HuH-7 (cell line): Measurements from ENCODE around the gene MYH15.

Experiments used
- DNase-seq: peaks from one replicate; pipeline ENCODE4 v3.0.0; 2011; ENCODE audit warnings: low spot score

Gene MYH15

GRCh38 chr3:108509871-108510270 lies 525 bp downstream of the MYH15 start:
- DNase-seq: no peak

GRCh38 chr3:108509263-108509662 lies 1.1 kb downstream of the MYH15 start:
- DNase-seq: no peak

GRCh38 chr3:108507902-108508301 lies 2.5 kb downstream of the MYH15 start:
- DNase-seq: no peak

GRCh38 chr3:108505811-108506210 lies 4.6 kb downstream of the MYH15 start:
- no peak for DNase-seq

GRCh38 chr3:108503722-108504121 lies 6.7 kb downstream of the MYH15 start:
- DNase-seq: no peak

- no peak for DNase-seq
Observed at GRCh38 chr3:108501535-108501934, 8.9 kb downstream of the MYH15 start.

GRCh38 chr3:108500728-108501127 lies 9.7 kb downstream of the MYH15 start:
- no peak for DNase-seq

GRCh38 chr3:108497271-108497670 lies 13.1 kb downstream of the MYH15 start:
- no peak for DNase-seq

- DNase-seq: no peak
Observed at GRCh38 chr3:108495717-108496116, 14.7 kb downstream of the MYH15 start.

GRCh38 chr3:108494906-108495531 lies 15.4 kb downstream of the MYH15 start:
- no peak for DNase-seq

- peak; percentile 8 for DNase-seq
Observed at GRCh38 chr3:108493862-108494261, 16.5 kb downstream of the MYH15 start.

- no peak for DNase-seq
Observed at GRCh38 chr3:108491456-108491855, 18.9 kb downstream of the MYH15 start.

GRCh38 chr3:108489776-108490175 lies 20.6 kb downstream of the MYH15 start:
- peak; percentile 44 for DNase-seq

GRCh38 chr3:108488631-108489030 lies 21.8 kb downstream of the MYH15 start:
- no peak for DNase-seq

- no peak for DNase-seq
Observed at GRCh38 chr3:108487439-108487838, 23.0 kb downstream of the MYH15 start.

GRCh38 chr3:108486941-108487340 lies 23.5 kb downstream of the MYH15 start:
- DNase-seq: no peak

- DNase-seq: no peak
Observed at GRCh38 chr3:108486338-108486737, 24.1 kb downstream of the MYH15 start.

- no peak for DNase-seq
Observed at GRCh38 chr3:108485146-108485545, 25.2 kb downstream of the MYH15 start.

- DNase-seq: no peak
Observed at GRCh38 chr3:108479224-108479623, 31.2 kb downstream of the MYH15 start.

- peak; percentile 22 for DNase-seq
Observed at GRCh38 chr3:108477511-108478147, 32.8 kb downstream of the MYH15 start.

- no peak for DNase-seq
Observed at GRCh38 chr3:108475220-108475782, 35.1 kb downstream of the MYH15 start.

- no peak for DNase-seq
Observed at GRCh38 chr3:108474581-108474980, 35.8 kb downstream of the MYH15 start.

GRCh38 chr3:108473711-108474110 lies 36.7 kb downstream of the MYH15 start:
- DNase-seq: no peak
